ENCODE results near the gene CTAG1A. TPM values are rescaled to one million over a fixed set of nuclear protein-coding genes. Genes with fewer than 3 reads are reported as not detected.
"Not testable (repeated sequence)": the region's sequence is repeated elsewhere in the genome, so short reads cannot be mapped to it uniquely, and the experiment has no call there.

Gene CTAG1A
- total RNA-seq, 1 donor = not detected

- TF ChIP-seq CTCF (IDR thresholded peaks at IDR 0.05; ENCODE audit: insufficient read depth, low read depth, low read length) = no peak
- H3K4me3 ChIP-seq (ENCODE audit: low read depth, low read length) = no peak overlapping the region
- DNase-seq (ENCODE audit: low read depth) = no peak
Measured at GRCh38 chrX:154602766-154603437, 18.0 kb downstream of the CTAG1A start.

GRCh38 chrX:154603438-154604430, 18.8 kb downstream of the CTAG1A start:
- TF ChIP-seq CTCF (IDR thresholded peaks at IDR 0.05; ENCODE audit: insufficient read depth, low read depth, low read length) = no peak
- peak; percentile 39 for DNase-seq (ENCODE audit: low read depth)
- H3K4me3 ChIP-seq (ENCODE audit: low read depth, low read length) = no peak overlapping the region

- no peak overlapping the region for H3K4me3 ChIP-seq (ENCODE audit: low read depth, low read length)
- no peak for DNase-seq (ENCODE audit: low read depth)
- no peak for TF ChIP-seq CTCF (IDR thresholded peaks at IDR 0.05; ENCODE audit: insufficient read depth, low read depth, low read length)
Measured at GRCh38 chrX:154605566-154605965, 20.6 kb downstream of the CTAG1A start.

- no peak for DNase-seq (ENCODE audit: low read depth)
- TF ChIP-seq CTCF (IDR thresholded peaks at IDR 0.05; ENCODE audit: insufficient read depth, low read depth, low read length) = no peak
- H3K4me3 ChIP-seq (ENCODE audit: low read depth, low read length) = no peak overlapping the region
Measured at GRCh38 chrX:154607370-154607769, 22.4 kb downstream of the CTAG1A start.

GRCh38 chrX:154607976-154608375, 23.0 kb downstream of the CTAG1A start:
- not testable (repeated sequence) for H3K4me3 ChIP-seq (ENCODE audit: low read depth, low read length); DNase-seq (ENCODE audit: low read depth)

- not testable (repeated sequence) for DNase-seq (ENCODE audit: low read depth); H3K4me3 ChIP-seq (ENCODE audit: low read depth, low read length)
Measured at GRCh38 chrX:154608823-154609222, 23.9 kb downstream of the CTAG1A start.

- not testable (repeated sequence) for H3K4me3 ChIP-seq (ENCODE audit: low read depth, low read length); DNase-seq (ENCODE audit: low read depth)
Measured at GRCh38 chrX:154611146-154611545, 26.2 kb downstream of the CTAG1A start.

- DNase-seq (ENCODE audit: low read depth); H3K4me3 ChIP-seq (ENCODE audit: low read depth, low read length): not testable (repeated sequence)
Measured at GRCh38 chrX:154613586-154613985, 28.7 kb downstream of the CTAG1A start.

- not testable (repeated sequence) for DNase-seq (ENCODE audit: low read depth); H3K4me3 ChIP-seq (ENCODE audit: low read depth, low read length)
Measured at GRCh38 chrX:154619182-154619581, 34.2 kb downstream of the CTAG1A start, which contains the start of gene CTAG1B. CTAG1B (minus strand) TSS chrX:154619282; CDS start chrX:154619218, 64 bp downstream.

- not testable (repeated sequence) for H3K4me3 ChIP-seq (ENCODE audit: low read depth, low read length); DNase-seq (ENCODE audit: low read depth)
Measured at GRCh38 chrX:154620767-154621414, 36.0 kb downstream of the CTAG1A start.

- not testable (repeated sequence) for DNase-seq (ENCODE audit: low read depth)
Measured at GRCh38 chrX:154628960-154629359, 44.0 kb downstream of the CTAG1A start.

GRCh38 chrX:154630949-154631348, 46.0 kb downstream of the CTAG1A start:
- H3K4me3 ChIP-seq (ENCODE audit: low read depth, low read length); DNase-seq (ENCODE audit: low read depth): not testable (repeated sequence)

More at GRCh38 chrX:154628960-154629359, 44.0 kb downstream of the CTAG1A start:
- H3K4me3 ChIP-seq (ENCODE audit: low read depth, low read length) = not testable (repeated sequence)

GRCh38 chrX:154633661-154634060, 48.7 kb downstream of the CTAG1A start:
- H3K4me3 ChIP-seq (ENCODE audit: low read depth, low read length); DNase-seq (ENCODE audit: low read depth): not testable (repeated sequence)

Data from fibroblast of villous mesenchyme (primary cell).